NB4 (cell line): Measurements from ENCODE around the gene SRSF2.

Experiments
- POLR2A ChIP-seq: IDR thresholded peaks from 2 replicates; pipeline ENCODE4 v1.6.1; 2011; ENCODE audit warnings: mild to moderate bottlenecking; ENCODE audit not compliant: insufficient read length; ENCODE audit errors: extremely low read depth
- TF ChIP-seq, protein P1 (sequence below): IDR thresholded peaks from one replicate; pipeline ENCODE4 v1.5.1; 2012; ENCODE audit warnings: low read depth, low read length

DNA sequence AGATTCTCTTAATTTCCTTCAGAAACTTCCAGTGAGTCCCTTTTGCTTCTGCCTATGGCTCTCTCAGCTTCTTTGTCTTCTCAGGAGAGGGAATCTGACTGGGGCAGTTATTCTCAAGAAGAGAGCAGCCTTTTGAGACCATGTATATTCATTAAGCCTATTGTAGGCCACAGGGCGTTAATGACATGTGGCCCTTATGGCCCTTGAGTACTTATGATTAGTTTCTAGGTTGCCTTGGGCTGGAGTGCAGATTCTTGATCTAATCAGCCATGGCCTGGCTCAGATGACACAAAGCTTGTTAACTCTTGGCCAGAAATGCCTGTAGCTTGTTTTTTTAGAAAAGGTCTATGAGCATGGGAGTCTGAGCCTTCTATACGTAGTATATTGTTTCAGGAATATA, 18.2 kb upstream of the SRSF2 start:
- TF ChIP-seq, protein P1, sequence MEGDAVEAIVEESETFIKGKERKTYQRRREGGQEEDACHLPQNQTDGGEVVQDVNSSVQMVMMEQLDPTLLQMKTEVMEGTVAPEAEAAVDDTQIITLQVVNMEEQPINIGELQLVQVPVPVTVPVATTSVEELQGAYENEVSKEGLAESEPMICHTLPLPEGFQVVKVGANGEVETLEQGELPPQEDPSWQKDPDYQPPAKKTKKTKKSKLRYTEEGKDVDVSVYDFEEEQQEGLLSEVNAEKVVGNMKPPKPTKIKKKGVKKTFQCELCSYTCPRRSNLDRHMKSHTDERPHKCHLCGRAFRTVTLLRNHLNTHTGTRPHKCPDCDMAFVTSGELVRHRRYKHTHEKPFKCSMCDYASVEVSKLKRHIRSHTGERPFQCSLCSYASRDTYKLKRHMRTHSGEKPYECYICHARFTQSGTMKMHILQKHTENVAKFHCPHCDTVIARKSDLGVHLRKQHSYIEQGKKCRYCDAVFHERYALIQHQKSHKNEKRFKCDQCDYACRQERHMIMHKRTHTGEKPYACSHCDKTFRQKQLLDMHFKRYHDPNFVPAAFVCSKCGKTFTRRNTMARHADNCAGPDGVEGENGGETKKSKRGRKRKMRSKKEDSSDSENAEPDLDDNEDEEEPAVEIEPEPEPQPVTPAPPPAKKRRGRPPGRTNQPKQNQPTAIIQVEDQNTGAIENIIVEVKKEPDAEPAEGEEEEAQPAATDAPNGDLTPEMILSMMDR, result no peak
- no peak for TF ChIP-seq POLR2A
